GM12878 (cell line): ENCODE data around the gene SHC2. TPM values are rescaled to one million over a fixed set of nuclear protein-coding genes. Genes with fewer than 3 reads are reported as not detected.

Experiments
- ATAC-seq: fragments of 200-7000 bp; cut with Tn5 transposase; 3 replicates; pipeline ENCODE4 v1.9.1; 2020; ENCODE audit warnings: mild to moderate bottlenecking, moderate library complexity
- BruUV-seq: library from RNA; stranded (reverse); fragments of 400-500 nt; replicated peaks from 2 replicates; lab custom pipeline; 2021; lab: Mats Ljungman, UMichigan
- CTCF ChIA-PET: fragments of 300-600 bp; sonication (Branson Sonifier 250); formaldehyde crosslinking; extraction: SDS; loops from one replicate; lab custom pipeline; 2021; ENCODE audit warnings: inconsistent platforms; lab: Yijun Ruan, JAX
- POLR2A ChIA-PET: fragments of 350-600 bp; formaldehyde crosslinking; extraction: SDS; loops from one replicate; lab custom pipeline; 2021; ENCODE audit warnings: inconsistent platforms; lab: Charles Lee
- RAD21 ChIA-PET: fragments of 300-600 bp; sonication (Branson Sonifier 250); formaldehyde crosslinking; loops from one replicate; lab custom pipeline; 2023; ENCODE audit warnings: antibody characterized with exemption; ENCODE audit not compliant: unreplicated experiment; lab: Charles Lee
- SMC1A ChIA-PET: fragments of 300-600 bp; sonication (Branson Sonifier 250); formaldehyde crosslinking; loops from one replicate; lab custom pipeline; 2023; ENCODE audit not compliant: unreplicated experiment, uncharacterized antibody; lab: Charles Lee
- DNase-seq: peaks from one replicate; pipeline ENCODE4 v3.0.0-alpha.2; 2011; ENCODE audit warnings: low read depth, low spot score
- FAIRE-seq: peaks from 3 replicates; lab custom pipeline; 2011; peaks lifted over from hg19 to GRCh38; lab: Jason Lieb, UNC
- H2AFZ ChIP-seq: 2 replicates; pipeline ENCODE4 v1.6.0; 2011; ENCODE audit warnings: low read depth, low read length, control low read depth; ENCODE audit not compliant: control insufficient read depth
- H3K27ac ChIP-seq: 2 replicates; pipeline ENCODE4 v1.5.1; 2011; ENCODE audit warnings: control low read depth; ENCODE audit not compliant: control insufficient read depth, insufficient read depth
- H3K27me3 ChIP-seq, 2 experiments: replicated peaks in 1 of 2; 2 replicates each; pipeline versions ENCODE4 v1.6.0 to v1.6.1; 2011; ENCODE audit warnings: low read length in 1 of 2; ENCODE audit not compliant: control insufficient read depth in 2 of 2, insufficient read depth in 2 of 2
- H3K36me3 ChIP-seq, 2 experiments: 2 replicates each; pipeline ENCODE4 v1.5.1; 2011; ENCODE audit warnings: low read length in 1 of 2; ENCODE audit not compliant: control insufficient read depth in 2 of 2, insufficient read depth in 2 of 2
- H3K4me1 ChIP-seq: 2 replicates; pipeline ENCODE4 v1.6.1; 2011; ENCODE audit warnings: mild to moderate bottlenecking, low read length, moderate library complexity, mixed read lengths; ENCODE audit not compliant: control insufficient read depth, insufficient read depth
- H3K4me2 ChIP-seq: 2 replicates; pipeline ENCODE4 v1.6.0; 2011; ENCODE audit warnings: control low read depth; ENCODE audit not compliant: control insufficient read depth, insufficient read depth
- H3K4me3 ChIP-seq: fragments of 200-600 bp; sonication (generic); 2 replicates; pipeline ENCODE4 v1.5.1; 2016
- H3K79me2 ChIP-seq: 2 replicates; pipeline ENCODE4 v1.6.0; 2011; ENCODE audit warnings: low read length; ENCODE audit not compliant: control insufficient read depth, insufficient read depth
- H3K9ac ChIP-seq: 2 replicates; pipeline ENCODE4 v1.8.0; 2011; ENCODE audit warnings: low read length, control low read depth, mixed read lengths; ENCODE audit not compliant: control insufficient read depth, insufficient read depth
- H3K9me3 ChIP-seq: replicated peaks from 3 replicates; pipeline ENCODE4 v1.5.1; 2011; ENCODE audit warnings: mild to moderate bottlenecking, low read length; ENCODE audit not compliant: control insufficient read depth, insufficient read depth
- H4K20me1 ChIP-seq: 2 replicates; pipeline ENCODE4 v1.6.0; 2011; ENCODE audit not compliant: control insufficient read depth, insufficient read depth
- CREB1 ChIP-seq: IDR thresholded peaks from 2 replicates; pipeline ENCODE4 v1.6.1; 2012; ENCODE audit warnings: low read depth, mild to moderate bottlenecking, inconsistent platforms
- CUX1 ChIP-seq: IDR thresholded peaks from 2 replicates; pipeline ENCODE4 v1.6.1; 2012; ENCODE audit warnings: improper control_type of control experiment, low read depth, low read length; ENCODE audit not compliant: insufficient replicate concordance
- E4F1 ChIP-seq: fragments of 450-650 bp; IDR thresholded peaks from 2 replicates; pipeline ENCODE4 v1.6.1; 2018; ENCODE audit warnings: borderline replicate concordance, mild to moderate bottlenecking; ENCODE audit not compliant: partially characterized antibody
- KLF5 ChIP-seq: fragments of 450-650 bp; IDR thresholded peaks from 2 replicates; pipeline ENCODE4 v1.6.1; 2014; ENCODE audit warnings: mild to moderate bottlenecking; ENCODE audit not compliant: partially characterized antibody
- MTA2 ChIP-seq: fragments of 450-650 bp; IDR thresholded peaks from 2 replicates; pipeline ENCODE4 v1.6.1; 2016; ENCODE audit warnings: low read depth, mild to moderate bottlenecking, moderate library complexity
- NRF1 ChIP-seq: conservative IDR thresholded peaks from 2 replicates; pipeline ENCODE4 v1.6.1; 2011; ENCODE audit warnings: mild to moderate bottlenecking, low read depth, low read length, improper control_type of control experiment
- PAX5 ChIP-seq: IDR thresholded peaks from 2 replicates; pipeline ENCODE4 v1.6.1; 2011; ENCODE audit warnings: low read depth, low read length, borderline replicate concordance
- POLR2AphosphoS5 ChIP-seq: IDR thresholded peaks from 2 replicates; pipeline ENCODE4 v1.6.1; 2011; ENCODE audit warnings: mild to moderate bottlenecking, low read length, inconsistent platforms
- RELB ChIP-seq: fragments of 450-650 bp; IDR thresholded peaks from 2 replicates; pipeline ENCODE4 v1.6.1; 2017; ENCODE audit warnings: low read depth, mild to moderate bottlenecking, moderate library complexity
- STAT1 ChIP-seq: fragments of 450-650 bp; conservative IDR thresholded peaks from 2 replicates; pipeline ENCODE4 v1.6.1; 2014; ENCODE audit warnings: antibody characterized with exemption, mild to moderate bottlenecking
- STAT3 ChIP-seq: IDR thresholded peaks from 2 replicates; pipeline ENCODE4 v1.6.1; 2011; ENCODE audit warnings: low read depth, low read length, improper control_type of control experiment
- SUZ12 ChIP-seq: fragments of 200-600 bp; sonication (generic); IDR thresholded peaks from one replicate; pipeline ENCODE4 v1.6.1; 2018; ENCODE audit warnings: antibody characterized with exemption, mild to moderate bottlenecking; ENCODE audit not compliant: unreplicated experiment
- ZBED1 ChIP-seq: IDR thresholded peaks from 2 replicates; pipeline ENCODE4 v1.6.1; 2016; ENCODE audit warnings: borderline replicate concordance
- WGBS: methylation state at CpG from one replicate; pipeline ENCODE4 v1.1.6; 2016; ENCODE audit warnings: low lambda C conversion rate; ENCODE audit not compliant: insufficient replicate concordance, insufficient coverage; ENCODE audit errors: missing lambda C conversion rate; 5-methylcytosine and 5-hydroxymethylcytosine counted together
- in situ Hi-C: fragments of 300-500 bp; cut with MboI; formaldehyde crosslinking; loops from 9 replicates; pipeline ENCODE4 v1.14.3; 2018; ENCODE audit warnings: mixed read lengths
- intact Hi-C: fragments of 100-400 bp; cut with micrococcal nuclease; formaldehyde crosslinking; loops from one replicate; pipeline ENCODE4 v1.14.2; 2022; ENCODE audit not compliant: unreplicated experiment
- polyA plus RNA-seq, 11 experiments: library from polyadenylated mRNA; depleted of rRNA in 4 of 11; unstranded in 6 of 11; stranded (reverse) in 5 of 11; fragments of >200 nt; fragmentation: Nextera tagmentation in 4 of 11; fragmentation: Illumina TruSeq in 1 of 11; extraction: Ambion mirVana in 4 of 11; extraction: Trizol in 1 of 11; gene quantifications; 1 replicate in 1 of 11; 2 replicates in 10 of 11; pipeline versions ENCODE4 v1.2.1 to v1.2.3, GENCODE V29; 2011 to 2016; ENCODE audit warnings: inconsistent platforms in 2 of 11, missing spikeins in 2 of 11, low read depth in 1 of 11
- total RNA-seq, 4 experiments: library from RNA; depleted of rRNA in 3 of 4; stranded (reverse); fragments of >200 nt in 3 of 4; fragmentation: Illumina TruSeq in 1 of 4; extraction: Trizol in 1 of 4; gene quantifications; 2 replicates each; pipeline versions ENCODE4 v1.2.1 to v1.2.3, GENCODE V29; 2013 to 2021

SHC2 gene
- total and polyA plus RNA-seq, 10 of the 15 experiments (the other 5 are each of a cell fraction or from before 2014, with no cell fraction given) = 0.08 TPM; not detected in 9

- no peaks in the 10 kb centered on the region for H3K79me2 ChIP-seq
- DNase-seq = no peak
- H3K4me2 ChIP-seq = no peak overlapping the region
- no peaks in the 10 kb centered on the region for H3K36me3 ChIP-seq
- no peaks in the 10 kb centered on the region for H3K27me3 ChIP-seq
- intact Hi-C loops (no loop called here), in situ Hi-C loops (no loop called here)
- H3K4me1 ChIP-seq = no peaks in the 10 kb centered on the region; the same call in 1 of the 2 replicates
- no TSS peak for BruUV-seq
- FAIRE-seq = no peak
- H3K9me3 ChIP-seq = no peaks in the 10 kb centered on the region; the same call in 2 of the 3 replicates
- TF ChIP-seq STAT1 (no peak), SUZ12 (no peak), STAT3 (no peak), NRF1 (no peak), PAX5 (no peak), ZBED1 (no peak), CUX1 (no peak), RELB (no peak), MTA2 (no peak), E4F1 (no peak), CREB1 (no peak), KLF5 (no peak), POLR2AphosphoS5 (no peak)
- no peak for ATAC-seq
- H3K4me3 ChIP-seq = no peak overlapping the region
- no peaks in the 10 kb centered on the region for H4K20me1 ChIP-seq
- 87% methylated on average over 7 of the region's 19 CpGs for WGBS
- H3K27ac ChIP-seq = no peak overlapping the region
- ChIA-PET POLR2A (no interaction called here), SMC1A (no interaction called here), CTCF (interaction anchor here (1.8 kb wide), 1 partner anchor 14 kb away, joined by 5 read pairs; no protein-coding TSS in a partner anchor), RAD21 (no interaction called here)
- no peak overlapping the region for H3K9ac ChIP-seq
- no peak overlapping the region for H2AFZ ChIP-seq
These were observed 31.3 kb upstream of the SHC2 start for GRCh38 chr19:492091-492531.
